Endodermal cell (in vitro differentiated cells): ENCODE results near the gene SYNPR. TPM values are rescaled to one million over a fixed set of nuclear protein-coding genes. Genes with fewer than 3 reads are reported as not detected.

Source experiments
- DNase-seq: peaks from one replicate; pipeline ENCODE4 v3.0.0-alpha.2; 2017
- H3K27ac ChIP-seq: 2 replicates; pipeline ENCODE4 v1.5.1; 2013; ENCODE audit warnings: mild to moderate bottlenecking, low read depth, low read length, moderate library complexity
- H3K27me3 ChIP-seq: 2 replicates; pipeline ENCODE4 v1.6.1; 2013; ENCODE audit warnings: mild to moderate bottlenecking, low read length, moderate library complexity; ENCODE audit not compliant: insufficient read depth, control insufficient read depth, poor library complexity, severe bottlenecking
- H3K36me3 ChIP-seq: 2 replicates; pipeline ENCODE4 v1.7.0; 2013; ENCODE audit warnings: mild to moderate bottlenecking, low read length, moderate library complexity; ENCODE audit not compliant: control insufficient read depth, insufficient read depth
- H3K4me1 ChIP-seq: one replicate; pipeline ENCODE4 v1.7.0; 2013; ENCODE audit warnings: low read length; ENCODE audit not compliant: control insufficient read depth, insufficient read depth
- H3K4me3 ChIP-seq: 2 replicates; pipeline ENCODE4 v1.5.1; 2013; ENCODE audit warnings: mild to moderate bottlenecking, low read length, moderate library complexity
- H3K9ac ChIP-seq: 2 replicates; pipeline ENCODE4 v1.6.1; 2013; ENCODE audit warnings: mild to moderate bottlenecking, low read length, moderate library complexity; ENCODE audit not compliant: poor library complexity, severe bottlenecking; ENCODE audit errors: extremely low read depth
- H3K9me3 ChIP-seq: 2 replicates; pipeline ENCODE4 v1.6.1; 2013; ENCODE audit warnings: mild to moderate bottlenecking, low read length, moderate library complexity; ENCODE audit not compliant: control insufficient read depth
- H3K27ac Mint-ChIP-seq: 2 replicates; pipeline ENCODE4 v1.8.0; 2020; ENCODE audit warnings: mixed read lengths
- H3K27me3 Mint-ChIP-seq: 2 replicates; pipeline ENCODE4 v1.8.0; 2021; ENCODE audit warnings: mild to moderate bottlenecking, mixed read lengths; ENCODE audit not compliant: insufficient read depth
- H3K36me3 Mint-ChIP-seq: 2 replicates; pipeline ENCODE4 v1.8.0; 2020; ENCODE audit warnings: low read depth, mixed read lengths
- H3K4me1 Mint-ChIP-seq: 2 replicates; pipeline ENCODE4 v1.8.0; 2020; ENCODE audit warnings: mixed read lengths
- H3K4me3 Mint-ChIP-seq: 2 replicates; pipeline ENCODE4 v1.8.0; 2020; ENCODE audit warnings: mild to moderate bottlenecking, moderate library complexity, mixed read lengths
- H3K9me3 Mint-ChIP-seq: 2 replicates; pipeline ENCODE4 v1.8.0; 2020; ENCODE audit warnings: mild to moderate bottlenecking, mixed read lengths
- CTCF ChIP-seq: fragments of 200-600 bp; sonication (generic); conservative IDR thresholded peaks from 2 replicates; pipeline ENCODE4 v1.5.0; 2021; ENCODE audit warnings: antibody characterized with exemption, mild to moderate bottlenecking
- WGBS, 2 experiments: methylation state at CpG; one replicate each; pipeline versions ENCODE4 v1.1.5 to v1.1.7; 2013; ENCODE audit warnings: missing lambda C conversion rate in 2 of 2, mixed read lengths in 1 of 2; ENCODE audit not compliant: insufficient coverage in 1 of 2, insufficient read length in 1 of 2; 5-methylcytosine and 5-hydroxymethylcytosine counted together
- total RNA-seq, 2 donors: library from RNA; stranded (reverse); fragmentation: NEBNext Ultra II Directional in 1 of 2; extraction: Animal tissue kit (Norgen Biotek cat#: 25700) in 1 of 2; gene quantifications; 2 replicates in 1 of 2; 3 replicates in 1 of 2; pipeline ENCODE4 v1.2.1, GENCODE V29; 2021

The SYNPR gene
- total RNA-seq, 2 donors from 2014 or later, result not detected

- TF ChIP-seq CTCF, result no peak
- Histone ChIP-seq H3K27me3 (no peaks in the 10 kb centered on the region), H3K9ac (no peak overlapping the region), H3K9me3 (peaks cover under 1% of the 10 kb centered on the region), H3K36me3 (no peaks in the 10 kb centered on the region), H3K4me3 (no peak overlapping the region), H3K4me1 (peaks cover 8% of the 10 kb centered on the region), H3K27ac (no peak overlapping the region)
- Mint-ChIP-seq H3K27me3 (peaks cover 9% of the 10 kb centered on the region), H3K4me1 (peaks cover 52% of the 10 kb centered on the region), H3K9me3 (no peaks in the 10 kb centered on the region), H3K4me3 (no peak overlapping the region), H3K36me3 (no peaks in the 10 kb centered on the region), H3K27ac (no peak overlapping the region)
- no peak for DNase-seq
- WGBS, 2 experiments, result 91 to 100% methylated on average over 1 to 4 of the region's 4 CpGs
Measured at GRCh38 chr3:63528325-63529000, 250.4 kb downstream of the SYNPR start.

- no peak overlapping the region for H3K27ac ChIP-seq
- H3K9me3 ChIP-seq, result peaks cover 16% of the 10 kb centered on the region
- Mint-ChIP-seq H3K36me3 (no peaks in the 10 kb centered on the region), H3K4me1 (peaks cover 42% of the 10 kb centered on the region), H3K27me3 (no peaks in the 10 kb centered on the region), H3K4me3 (no peak overlapping the region), H3K27ac (no peak overlapping the region), H3K9me3 (peaks cover 9% of the 10 kb centered on the region)
- DNase-seq, result no peak
- peak overlapping the region; percentile 6 for H3K4me3 ChIP-seq
- no peaks in the 10 kb centered on the region for H3K27me3 ChIP-seq
- H3K36me3 ChIP-seq, result no peaks in the 10 kb centered on the region
- no peak for TF ChIP-seq CTCF
- peaks cover 8% of the 10 kb centered on the region for H3K4me1 ChIP-seq
- no peak overlapping the region for H3K9ac ChIP-seq
- WGBS, 2 experiments, result 80 to 100% methylated on average over 2 to 5 of the region's 5 CpGs
Measured at GRCh38 chr3:63532521-63532920, 254.4 kb downstream of the SYNPR start.

GRCh38 chr3:63538919-63539318 is 260.8 kb downstream of the SYNPR start:
- Histone ChIP-seq H3K27ac (no peak overlapping the region), H3K4me1 (no peaks in the 10 kb centered on the region), H3K36me3 (no peaks in the 10 kb centered on the region), H3K4me3 (no peak overlapping the region), H3K9ac (no peak overlapping the region), H3K27me3 (no peaks in the 10 kb centered on the region), H3K9me3 (peaks cover 11% of the 10 kb centered on the region)
- no peak overlapping the region for H3K4me3 Mint-ChIP-seq
- H3K27ac Mint-ChIP-seq, result no peak overlapping the region
- peaks cover 4% of the 10 kb centered on the region for H3K4me1 Mint-ChIP-seq
- whole genome bisulfite sequencing, 2 experiments, result 67 to 97% methylated on average over 1 of the region's 1 CpG
- no peaks in the 10 kb centered on the region for H3K36me3 Mint-ChIP-seq
- no peak for DNase-seq
- H3K9me3 Mint-ChIP-seq, result peaks cover 6% of the 10 kb centered on the region
- no peak for TF ChIP-seq CTCF
- H3K27me3 Mint-ChIP-seq, result peaks cover 3% of the 10 kb centered on the region
